Kidney glomerular epithelial cell (primary cell): ENCODE measurements around the gene UBE2O.

Experiments used
- DNase-seq: peaks from one replicate; lab custom pipeline; 2025; lab: John Stamatoyannopoulos, UW

Gene UBE2O

GRCh38 chr17:76414334-76415295, 38.3 kb downstream of the UBE2O start:
- DNase-seq: no peak

GRCh38 chr17:76411247-76411646, 41.7 kb downstream of the UBE2O start:
- no peak for DNase-seq

GRCh38 chr17:76410328-76410965, 42.5 kb downstream of the UBE2O start:
- DNase-seq: no peak

GRCh38 chr17:76408037-76408849, 44.7 kb downstream of the UBE2O start:
- peak; percentile 19 for DNase-seq

- no peak for DNase-seq
Measured at GRCh38 chr17:76407509-76407908, 45.4 kb downstream of the UBE2O start.

GRCh38 chr17:76405967-76406647, 46.8 kb downstream of the UBE2O start:
- no peak for DNase-seq

GRCh38 chr17:76405607-76405966, 47.4 kb downstream of the UBE2O start:
- no peak for DNase-seq

GRCh38 chr17:76404976-76405563, 47.9 kb downstream of the UBE2O start:
- DNase-seq: no peak

- no peak for DNase-seq
Measured at GRCh38 chr17:76404256-76404655, 48.7 kb downstream of the UBE2O start.

- no peak for DNase-seq
Measured at GRCh38 chr17:76402711-76403110, 50.2 kb downstream of the UBE2O start.

- DNase-seq: no peak
Measured at GRCh38 chr17:76399175-76400172, 53.5 kb downstream of the UBE2O start.

- peak; percentile 49 for DNase-seq
Measured at GRCh38 chr17:76398523-76399174, 54.3 kb downstream of the UBE2O start.

- peak; percentile 55 for DNase-seq
Measured at GRCh38 chr17:76397687-76398522, 55.0 kb downstream of the UBE2O start.

- DNase-seq: no peak
Measured at GRCh38 chr17:76397184-76397583, 55.8 kb downstream of the UBE2O start.

GRCh38 chr17:76395980-76396379, 57.0 kb downstream of the UBE2O start:
- no peak for DNase-seq

- DNase-seq: peak; percentile 89
Measured at GRCh38 chr17:76394166-76394565, 58.8 kb downstream of the UBE2O start.

GRCh38 chr17:76391200-76391715, 61.7 kb downstream of the UBE2O start:
- no peak for DNase-seq

GRCh38 chr17:76390003-76390421, 62.9 kb downstream of the UBE2O start:
- no peak for DNase-seq
